HL-60 (cell line): Measurements from ENCODE around the gene CEP57.

Experiments used
- GABPA ChIP-seq: IDR thresholded peaks from 2 replicates; pipeline ENCODE4 v1.6.1; 2012; ENCODE audit warnings: low read depth
- TF ChIP-seq, protein P1 (sequence below): IDR thresholded peaks from one replicate; pipeline ENCODE4 v1.5.1; 2011; ENCODE audit warnings: low read length, control low read depth, inconsistent platforms; ENCODE audit not compliant: insufficient read depth

DNA sequence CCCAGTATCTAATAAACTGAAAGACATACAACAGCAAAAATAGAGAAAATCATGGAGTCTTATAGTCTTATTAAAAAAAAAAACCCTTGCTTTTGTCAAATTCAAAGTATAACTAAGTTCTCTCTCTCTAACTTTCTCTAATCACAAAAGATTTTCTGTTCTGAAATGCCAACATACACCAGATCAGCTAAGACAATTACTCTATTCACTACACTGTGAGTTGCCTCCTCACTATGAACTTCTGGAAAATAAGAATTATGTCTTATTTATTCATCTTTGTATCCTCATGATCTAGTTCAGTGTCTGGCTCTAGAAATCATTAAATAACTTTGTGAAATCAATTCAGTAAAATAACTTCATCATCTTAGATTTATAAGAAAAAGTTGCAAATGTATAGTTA is 13.4 kb upstream of the CEP57 start:
- TF ChIP-seq, protein P1, sequence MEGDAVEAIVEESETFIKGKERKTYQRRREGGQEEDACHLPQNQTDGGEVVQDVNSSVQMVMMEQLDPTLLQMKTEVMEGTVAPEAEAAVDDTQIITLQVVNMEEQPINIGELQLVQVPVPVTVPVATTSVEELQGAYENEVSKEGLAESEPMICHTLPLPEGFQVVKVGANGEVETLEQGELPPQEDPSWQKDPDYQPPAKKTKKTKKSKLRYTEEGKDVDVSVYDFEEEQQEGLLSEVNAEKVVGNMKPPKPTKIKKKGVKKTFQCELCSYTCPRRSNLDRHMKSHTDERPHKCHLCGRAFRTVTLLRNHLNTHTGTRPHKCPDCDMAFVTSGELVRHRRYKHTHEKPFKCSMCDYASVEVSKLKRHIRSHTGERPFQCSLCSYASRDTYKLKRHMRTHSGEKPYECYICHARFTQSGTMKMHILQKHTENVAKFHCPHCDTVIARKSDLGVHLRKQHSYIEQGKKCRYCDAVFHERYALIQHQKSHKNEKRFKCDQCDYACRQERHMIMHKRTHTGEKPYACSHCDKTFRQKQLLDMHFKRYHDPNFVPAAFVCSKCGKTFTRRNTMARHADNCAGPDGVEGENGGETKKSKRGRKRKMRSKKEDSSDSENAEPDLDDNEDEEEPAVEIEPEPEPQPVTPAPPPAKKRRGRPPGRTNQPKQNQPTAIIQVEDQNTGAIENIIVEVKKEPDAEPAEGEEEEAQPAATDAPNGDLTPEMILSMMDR: no peak
- no peak for TF ChIP-seq GABPA
